ENCODE results near the gene RAB20. TPM values are rescaled to one million over a fixed set of nuclear protein-coding genes. Genes with fewer than 3 reads are reported as not detected.

RAB20 gene
- total and polyA plus RNA-seq, 7 experiments from 2014 or later, result 1.3 to 13.6 (median 4.0) TPM

DNA sequence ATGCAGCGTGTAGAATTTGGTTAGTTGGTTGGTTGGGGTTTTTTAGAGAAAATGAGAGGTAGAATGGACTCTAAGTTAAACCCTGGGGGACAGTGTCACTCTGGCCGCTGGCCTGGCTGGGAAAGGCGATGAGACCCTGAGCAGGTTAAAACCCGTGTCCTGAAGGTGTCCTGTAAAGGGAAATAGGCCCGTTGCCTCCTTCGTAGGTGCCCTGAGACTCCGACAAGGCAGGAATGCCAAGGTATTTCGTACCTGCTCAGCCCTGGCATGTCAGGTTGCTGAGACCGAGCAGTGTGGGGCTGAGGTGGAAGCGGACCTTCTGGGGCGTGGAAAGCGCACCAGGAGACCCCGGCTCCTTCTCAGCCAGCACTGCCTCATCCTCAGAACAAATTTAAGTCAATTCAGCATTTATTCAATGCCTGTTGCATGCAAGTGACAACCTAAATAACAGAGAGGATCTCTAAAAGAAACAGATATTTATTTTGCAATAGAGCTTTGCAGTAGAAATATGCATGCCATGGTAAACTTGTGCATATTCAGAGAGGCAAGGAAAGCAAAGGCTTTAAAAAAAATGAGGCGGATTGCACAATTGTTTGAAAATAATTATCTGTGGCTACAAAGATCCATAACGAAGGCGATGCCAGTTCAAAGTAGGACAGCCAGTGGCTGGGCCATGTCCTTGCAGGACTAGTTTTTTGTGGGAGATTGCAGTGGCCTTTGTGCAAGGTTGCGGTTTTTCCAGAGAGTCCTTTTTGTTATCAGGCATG, 1.4 kb upstream of the RAB20 start:
- H3K4me3 Mint-ChIP-seq, result peak overlapping the region; percentile 85 to 99 (median 98)
- H3K27me3 Mint-ChIP-seq, result peaks cover 0 to 40% (median 4%) of the 10 kb centered on the region in 5 donors
- ATAC-seq (no peak), DNase-seq (no peak)
- Histone ChIP-seq H3K27ac (ENCODE audit: low read depth, low read length) (peak overlapping the region; percentile 57), H3K27me3 (ENCODE audit: control insufficient read depth in 2 of 2, insufficient read depth in 2 of 2, low read length in 2 of 2) (no peaks in the 10 kb centered on the region), H3K36me3 (ENCODE audit: control insufficient read depth in 2 of 3, insufficient read depth in 3 of 3, low read length in 3 of 3) (no peaks in the 10 kb centered on the region), H3K4me3 (ENCODE audit: low read length) (peak overlapping the region; percentile 78), H3K4me1 (ENCODE audit: control insufficient read depth in 2 of 2, insufficient read depth in 2 of 2, low read length in 2 of 2) (peaks cover 4 to 9% of the 10 kb centered on the region in 2 donors), H3K9me3 (ENCODE audit: control insufficient read depth in 2 of 3, low read length in 3 of 3) (no peaks in the 10 kb centered on the region)
- H3K36me3 Mint-ChIP-seq, result peaks cover 0 to 6% (median 0%) of the 10 kb centered on the region in 5 donors
- H3K4me1 Mint-ChIP-seq, result peaks cover 18 to 49% (median 37%) of the 10 kb centered on the region in 7 donors
- intact Hi-C loops (cut with micrococcal nuclease), result loop anchor here (1.0 to 10.0 kb wide), 5 partner anchors 36 to 776 kb away; partner anchors contain the start of genes IRS2 (in 1 of the 2) and NAXD (in 1 of the 2)
- H3K9me3 Mint-ChIP-seq, result no peaks in the 10 kb centered on the region
- ChIA-PET POLR2A (no interaction called here), CTCF (no interaction called here)
- H3K27ac Mint-ChIP-seq, result peak overlapping the region in 3 of 9 donors; percentile 7 to 96 (median 83)

- POLR2A ChIA-PET, result interaction anchor here (0.6 to 1.1 kb wide), 6 partner anchors 53 to 153 kb away, joined by 3 to 4 read pairs (median 3); partner anchors contain the start of genes CARS2 and NAXD
- Histone ChIP-seq H3K27ac (ENCODE audit: low read depth, low read length) (peak overlapping the region; percentile 57), H3K9me3 (ENCODE audit: control insufficient read depth in 2 of 3, low read length in 3 of 3) (peaks cover 0 to 2% (median 0%) of the 10 kb centered on the region in 3 experiments), H3K4me3 (ENCODE audit: low read length) (peak overlapping the region; percentile 78), H3K4me1 (ENCODE audit: control insufficient read depth in 2 of 2, insufficient read depth in 2 of 2, low read length in 2 of 2) (peaks cover 4 to 9% of the 10 kb centered on the region in 2 donors), H3K27me3 (ENCODE audit: control insufficient read depth in 2 of 2, insufficient read depth in 2 of 2, low read length in 2 of 2) (no peaks in the 10 kb centered on the region), H3K36me3 (ENCODE audit: control insufficient read depth in 2 of 3, insufficient read depth in 3 of 3, low read length in 3 of 3) (no peaks in the 10 kb centered on the region)
- Mint-ChIP-seq H3K9me3 (peaks cover 0 to under 1% (median 0%) of the 10 kb centered on the region in 11 donors), H3K4me1 (peaks cover 20 to 51% (median 38%) of the 10 kb centered on the region in 7 donors), H3K36me3 (peaks cover 0 to 6% (median 2%) of the 10 kb centered on the region in 5 donors), H3K4me3 (peak overlapping the region; percentile 85 to 99 (median 98)), H3K27ac (peak overlapping the region; percentile 7 to 96 (median 85)), H3K27me3 (peaks cover 0 to 33% (median 4%) of the 10 kb centered on the region in 5 donors)
- ATAC-seq (peak; percentile 47), DNase-seq (peak in 5 of 9 donors; percentile 8 to 43 (median 36))
- CTCF ChIA-PET, result no interaction called here
- intact Hi-C loops (cut with micrococcal nuclease), result loop anchor here (1.0 to 10.0 kb wide), 5 partner anchors 35 to 775 kb away; partner anchors contain the start of genes IRS2 (in 1 of the 2) and NAXD (in 1 of the 2)
These were observed 595 bp upstream of the RAB20 start for GRCh38 chr13:110562036-110562597.

DNA sequence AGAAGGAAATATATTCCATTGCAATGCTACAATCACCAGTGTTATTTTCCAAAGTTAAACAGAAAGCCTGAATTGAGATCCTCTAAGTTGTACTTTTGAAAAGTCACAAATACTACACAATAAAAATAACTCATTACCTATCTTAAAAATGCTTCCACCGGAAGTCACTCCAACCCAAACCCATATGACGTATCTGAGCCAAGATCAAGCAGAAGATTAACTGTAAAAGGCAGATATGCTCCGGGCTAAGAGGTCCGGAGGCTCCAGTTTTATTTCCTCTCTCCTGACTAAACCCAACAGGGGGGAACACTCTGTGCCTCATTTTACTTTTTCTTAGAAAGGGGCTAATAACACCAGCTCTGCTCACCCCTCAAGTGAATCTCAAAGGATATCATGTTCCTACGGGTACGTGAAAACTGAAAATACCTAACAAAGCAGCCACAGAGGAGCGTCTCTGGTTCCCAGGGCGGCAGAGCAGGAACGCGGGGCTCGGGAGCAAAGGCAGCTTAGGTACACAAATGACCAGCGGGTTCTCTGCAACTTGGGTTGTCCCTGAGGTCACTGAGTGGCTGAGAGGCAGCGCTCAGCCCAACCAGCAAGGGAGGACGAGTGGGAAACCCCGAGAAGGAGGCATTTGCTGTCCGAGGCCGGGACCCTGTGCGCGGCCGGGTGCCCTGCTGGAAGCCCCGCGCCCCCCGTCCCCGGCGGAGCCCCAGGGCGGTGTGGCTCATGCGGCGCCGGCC, 750 bp downstream of the RAB20 start:
- H3K4me1 Mint-ChIP-seq, result peaks cover 22 to 53% (median 41%) of the 10 kb centered on the region in 7 donors
- ATAC-seq (peak; percentile 17), DNase-seq (peak in 8 of 9 donors; percentile 9 to 43 (median 21))
- Histone ChIP-seq H3K4me3 (ENCODE audit: low read length) (peak overlapping the region; percentile 79), H3K27ac (ENCODE audit: low read depth, low read length) (peak overlapping the region; percentile 66), H3K27me3 (ENCODE audit: control insufficient read depth in 2 of 2, insufficient read depth in 2 of 2, low read length in 2 of 2) (no peaks in the 10 kb centered on the region), H3K4me1 (ENCODE audit: control insufficient read depth in 2 of 2, insufficient read depth in 2 of 2, low read length in 2 of 2) (peaks cover 4 to 9% of the 10 kb centered on the region in 2 donors), H3K9me3 (ENCODE audit: control insufficient read depth in 2 of 3, low read length in 3 of 3) (peaks cover 0 to 2% (median 0%) of the 10 kb centered on the region in 3 experiments), H3K36me3 (ENCODE audit: control insufficient read depth in 2 of 3, insufficient read depth in 3 of 3, low read length in 3 of 3) (no peaks in the 10 kb centered on the region)
- H3K4me3 Mint-ChIP-seq, result peak overlapping the region; percentile 83 to 98 (median 88)
- H3K9me3 Mint-ChIP-seq, result peaks cover 0 to 4% (median 0%) of the 10 kb centered on the region in 11 donors
- peaks cover 0 to 29% (median 0%) of the 10 kb centered on the region in 5 donors for H3K27me3 Mint-ChIP-seq
- CTCF ChIA-PET, result no interaction called here
- intact Hi-C loops (cut with micrococcal nuclease), result loop anchor here (1.0 to 10.0 kb wide), 9 partner anchors 18 to 773 kb away; partner anchors contain the start of genes CARS2 (in 1 of the 2), IRS2 (in 1 of the 2) and NAXD (in 1 of the 2)
- H3K36me3 Mint-ChIP-seq, result peaks cover 0 to 8% (median 6%) of the 10 kb centered on the region in 5 donors
- POLR2A ChIA-PET, result no interaction called here
- H3K27ac Mint-ChIP-seq, result peak overlapping the region; percentile 68 to 94 (median 83)

DNA sequence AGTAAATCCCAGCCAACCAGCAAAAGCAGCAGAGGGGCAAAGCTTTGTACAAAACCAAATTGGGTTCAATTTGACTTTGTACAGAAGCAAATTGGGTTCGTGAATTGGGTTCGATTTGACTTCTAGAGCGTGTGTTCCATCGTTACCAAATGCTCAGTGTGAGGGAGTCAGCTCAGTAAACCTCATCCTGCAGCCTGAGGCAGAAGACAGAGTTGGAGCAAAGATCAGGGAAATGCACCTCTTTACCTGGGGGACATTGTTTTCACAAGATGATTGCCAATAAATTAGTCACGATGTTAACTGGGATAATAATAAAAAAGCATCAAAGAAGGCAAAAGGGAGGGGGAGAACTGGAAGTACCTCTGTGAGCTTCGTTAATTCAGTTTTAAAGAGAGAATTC, 1.5 kb downstream of the RAB20 start:
- Histone ChIP-seq H3K4me3 (ENCODE audit: low read length) (no peak overlapping the region), H3K4me1 (ENCODE audit: control insufficient read depth in 2 of 2, insufficient read depth in 2 of 2, low read length in 2 of 2) (peaks cover 4 to 9% of the 10 kb centered on the region in 2 donors), H3K27me3 (ENCODE audit: control insufficient read depth in 2 of 2, insufficient read depth in 2 of 2, low read length in 2 of 2) (no peaks in the 10 kb centered on the region), H3K9me3 (ENCODE audit: control insufficient read depth in 2 of 3, low read length in 3 of 3) (peaks cover 0 to 2% (median 0%) of the 10 kb centered on the region in 3 experiments), H3K36me3 (ENCODE audit: control insufficient read depth in 2 of 3, insufficient read depth in 3 of 3, low read length in 3 of 3) (no peaks in the 10 kb centered on the region), H3K27ac (ENCODE audit: low read depth, low read length) (peak overlapping the region; percentile 22)
- H3K27me3 Mint-ChIP-seq, result peaks cover 0 to 23% (median 0%) of the 10 kb centered on the region in 5 donors
- ChIA-PET POLR2A (no interaction called here), CTCF (no interaction called here)
- intact Hi-C loops (cut with micrococcal nuclease), result loop anchor here (2.0 to 10.0 kb wide), 6 partner anchors 17 to 773 kb away; partner anchors contain the start of genes IRS2 (in 1 of the 2) and NAXD (in 1 of the 2)
- H3K27ac Mint-ChIP-seq, result peak overlapping the region in 8 of 9 donors; percentile 32 to 89 (median 72)
- peaks cover 0 to 4% (median 0%) of the 10 kb centered on the region in 11 donors for H3K9me3 Mint-ChIP-seq
- H3K4me1 Mint-ChIP-seq, result peaks cover 24 to 56% (median 41%) of the 10 kb centered on the region in 7 donors
- DNase-seq, result no peak
- no peak for ATAC-seq
- H3K4me3 Mint-ChIP-seq, result peak overlapping the region; percentile 10 to 98 (median 85)
- H3K36me3 Mint-ChIP-seq, result peaks cover 0 to 8% (median 6%) of the 10 kb centered on the region in 5 donors

GRCh38 chr13:110559429-110559943, 2.0 kb downstream of the RAB20 start:
- Histone ChIP-seq H3K9me3 (ENCODE audit: control insufficient read depth in 2 of 3, low read length in 3 of 3) (peaks cover 0 to 2% (median 0%) of the 10 kb centered on the region in 3 experiments), H3K27me3 (ENCODE audit: control insufficient read depth in 2 of 2, insufficient read depth in 2 of 2, low read length in 2 of 2) (no peaks in the 10 kb centered on the region), H3K27ac (ENCODE audit: low read depth, low read length) (peak overlapping the region; percentile 22), H3K4me1 (ENCODE audit: control insufficient read depth in 2 of 2, insufficient read depth in 2 of 2, low read length in 2 of 2) (peaks cover 4 to 9% of the 10 kb centered on the region in 2 donors), H3K36me3 (ENCODE audit: control insufficient read depth in 2 of 3, insufficient read depth in 3 of 3, low read length in 3 of 3) (no peaks in the 10 kb centered on the region), H3K4me3 (ENCODE audit: low read length) (no peak overlapping the region)
- CTCF ChIA-PET, result no interaction called here
- DNase-seq (no peak), ATAC-seq (no peak)
- Mint-ChIP-seq H3K27ac (peak overlapping the region in 7 of 9 donors; percentile 14 to 83 (median 73)), H3K4me1 (peaks cover 24 to 52% (median 40%) of the 10 kb centered on the region in 7 donors), H3K4me3 (peak overlapping the region in 6 of 10 donors; percentile 14 to 96 (median 89)), H3K36me3 (peaks cover 0 to 8% (median 6%) of the 10 kb centered on the region in 5 donors), H3K27me3 (peaks cover 0 to 18% (median 0%) of the 10 kb centered on the region in 5 donors), H3K9me3 (peaks cover 0 to 4% (median 0%) of the 10 kb centered on the region in 11 donors)
- intact Hi-C loops (cut with micrococcal nuclease), result no loop called here
- POLR2A ChIA-PET, result no interaction called here

Measured in naive thymus-derived CD4-positive, alpha-beta T cell (primary cell).